ENCODE data around the gene MRPL10. TPM values are rescaled to one million over a fixed set of nuclear protein-coding genes. Genes with fewer than 3 reads are reported as not detected.

The MRPL10 gene
- total and polyA plus RNA-seq, 8 donors = 7.8 to 85.2 (median 31.4) TPM

DNA sequence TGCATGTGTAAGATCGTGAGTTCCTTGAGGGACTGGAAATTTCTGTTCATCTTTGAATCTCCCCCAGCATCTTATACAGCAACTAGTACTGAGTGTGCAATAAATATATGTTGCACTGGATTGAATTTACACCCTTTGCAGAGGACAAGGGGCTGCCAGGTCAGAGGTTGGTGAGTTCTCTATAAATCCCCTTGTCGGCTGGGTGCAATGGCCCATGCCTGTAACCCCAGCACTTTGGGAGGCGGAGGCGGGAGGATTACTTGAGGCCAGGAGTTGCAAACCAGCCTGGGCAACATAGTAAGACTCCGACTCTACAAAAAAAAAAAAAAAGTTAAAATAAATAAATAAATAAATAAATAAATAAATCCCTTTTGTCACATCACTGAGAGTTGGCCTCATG, 29.0 kb upstream of the MRPL10 start:
- intact Hi-C loops (cut with DNase I; ENCODE audit: low total_unique reads) = no loop called here
- no peak for DNase-seq
- no peak overlapping the region for H3K4me3 ChIP-seq
- TF ChIP-seq POLR2A (IDR thresholded peaks at IDR 0.05) (no peak), EP300 (IDR thresholded peaks at IDR 0.05) (no peak), POLR2AphosphoS5 (IDR thresholded peaks at IDR 0.05) (no peak)
- TF ChIP-seq, protein P1, sequence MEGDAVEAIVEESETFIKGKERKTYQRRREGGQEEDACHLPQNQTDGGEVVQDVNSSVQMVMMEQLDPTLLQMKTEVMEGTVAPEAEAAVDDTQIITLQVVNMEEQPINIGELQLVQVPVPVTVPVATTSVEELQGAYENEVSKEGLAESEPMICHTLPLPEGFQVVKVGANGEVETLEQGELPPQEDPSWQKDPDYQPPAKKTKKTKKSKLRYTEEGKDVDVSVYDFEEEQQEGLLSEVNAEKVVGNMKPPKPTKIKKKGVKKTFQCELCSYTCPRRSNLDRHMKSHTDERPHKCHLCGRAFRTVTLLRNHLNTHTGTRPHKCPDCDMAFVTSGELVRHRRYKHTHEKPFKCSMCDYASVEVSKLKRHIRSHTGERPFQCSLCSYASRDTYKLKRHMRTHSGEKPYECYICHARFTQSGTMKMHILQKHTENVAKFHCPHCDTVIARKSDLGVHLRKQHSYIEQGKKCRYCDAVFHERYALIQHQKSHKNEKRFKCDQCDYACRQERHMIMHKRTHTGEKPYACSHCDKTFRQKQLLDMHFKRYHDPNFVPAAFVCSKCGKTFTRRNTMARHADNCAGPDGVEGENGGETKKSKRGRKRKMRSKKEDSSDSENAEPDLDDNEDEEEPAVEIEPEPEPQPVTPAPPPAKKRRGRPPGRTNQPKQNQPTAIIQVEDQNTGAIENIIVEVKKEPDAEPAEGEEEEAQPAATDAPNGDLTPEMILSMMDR (IDR thresholded peaks at IDR 0.05) = no peak
- no peak overlapping the region for H3K27ac ChIP-seq
- no peaks in the 10 kb centered on the region for H3K4me1 ChIP-seq
- no peaks in the 10 kb centered on the region for H3K36me3 ChIP-seq
- peaks cover 3 to 69% (median 23%) of the 10 kb centered on the region in 3 donors for H3K27me3 ChIP-seq
- WGBS, 5 donors = 84 to 93% (median 86%) methylated on average over 5 of the region's 5 CpGs
- H3K9me3 ChIP-seq = no peaks in the 10 kb centered on the region

DNA sequence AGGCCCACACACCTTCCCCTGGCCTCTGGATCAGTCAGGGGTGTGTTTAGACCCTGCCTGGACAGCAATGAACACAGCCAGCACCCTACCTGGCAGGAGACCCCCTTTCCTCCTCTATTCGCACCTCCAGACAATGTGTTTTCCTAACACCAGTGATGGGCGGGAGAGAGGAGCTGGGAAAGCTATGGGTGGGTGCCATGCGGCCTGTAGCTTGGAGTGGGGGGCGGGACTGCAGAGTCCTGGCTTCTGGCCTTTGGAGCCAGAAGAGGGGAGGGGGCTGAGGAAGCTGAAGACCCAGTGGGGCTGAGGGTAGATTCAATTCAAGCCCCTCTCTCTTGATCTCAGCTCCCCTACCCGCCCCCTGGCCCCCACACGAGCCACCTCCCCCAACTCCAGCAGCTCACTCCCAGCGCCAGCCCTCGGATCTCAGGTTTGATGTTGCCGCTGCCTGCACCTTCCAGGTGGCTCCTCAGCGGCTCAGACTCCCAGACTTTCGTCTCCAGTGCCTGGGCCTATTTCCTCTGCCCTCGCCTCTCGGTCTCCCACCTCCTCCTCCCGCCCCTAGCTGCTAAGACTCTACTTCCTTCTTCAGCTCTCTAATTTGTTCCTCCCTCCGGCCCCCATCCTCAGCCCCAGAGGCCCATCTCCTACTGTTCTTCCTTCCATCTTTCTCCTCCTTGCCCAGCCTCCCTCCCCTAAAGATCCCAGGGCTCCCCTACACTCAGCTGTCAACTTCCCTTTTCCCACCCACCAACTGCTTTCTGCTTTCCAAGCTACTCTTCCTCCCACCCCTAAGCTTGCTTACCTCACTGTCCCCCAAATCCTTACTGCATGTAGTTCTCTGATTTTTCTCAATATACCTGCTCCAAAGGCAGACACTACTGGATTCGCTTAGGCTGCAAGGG, 26.5 kb upstream of the MRPL10 start:
- Histone ChIP-seq H3K4me3 (no peak overlapping the region), H3K27ac (no peak overlapping the region), H3K4me1 (no peaks in the 10 kb centered on the region), H3K36me3 (no peaks in the 10 kb centered on the region), H3K9me3 (no peaks in the 10 kb centered on the region), H3K27me3 (peaks cover 16 to 84% (median 48%) of the 10 kb centered on the region in 3 donors)
- intact Hi-C loops (cut with DNase I; ENCODE audit: low total_unique reads) = no loop called here
- no peak for TF ChIP-seq POLR2A (IDR thresholded peaks at IDR 0.05)
- TF ChIP-seq EP300 (IDR thresholded peaks at IDR 0.05) = no peak
- no peak for TF ChIP-seq POLR2AphosphoS5 (IDR thresholded peaks at IDR 0.05)
- TF ChIP-seq, protein P1 (IDR thresholded peaks at IDR 0.05) = no peak
- no peak for DNase-seq
- 68 to 82% (median 72%) methylated on average over 14 to 16 of the region's 16 CpGs for WGBS, 5 donors

DNA sequence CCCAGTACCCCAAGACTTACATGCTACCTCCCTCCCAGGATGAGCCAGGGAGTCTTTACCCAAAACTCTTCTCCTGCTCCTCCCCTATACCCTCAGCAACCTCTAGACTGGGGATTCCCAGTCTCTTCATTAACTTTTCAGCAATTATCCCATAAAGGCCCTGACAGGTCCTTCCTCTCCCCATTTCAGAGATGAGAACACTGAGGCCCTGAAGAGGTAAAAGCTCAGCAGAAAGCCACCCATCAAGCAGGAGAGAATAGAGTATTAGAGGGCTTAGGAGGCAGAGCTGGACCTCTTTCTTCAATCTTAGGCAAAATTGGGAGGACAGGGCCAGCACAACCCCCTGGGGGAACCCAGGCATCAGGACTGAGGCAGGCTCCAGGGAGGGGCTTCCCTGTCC, 25.5 kb upstream of the MRPL10 start:
- no peaks in the 10 kb centered on the region for H3K9me3 ChIP-seq
- peaks cover 20 to 94% (median 58%) of the 10 kb centered on the region in 3 donors for H3K27me3 ChIP-seq
- H3K36me3 ChIP-seq = no peaks in the 10 kb centered on the region
- TF ChIP-seq, protein P1 (IDR thresholded peaks at IDR 0.05) = no peak
- no peak for TF ChIP-seq POLR2AphosphoS5 (IDR thresholded peaks at IDR 0.05)
- TF ChIP-seq POLR2A (IDR thresholded peaks at IDR 0.05) = no peak
- no peak for TF ChIP-seq EP300 (IDR thresholded peaks at IDR 0.05)
- intact Hi-C loops (cut with DNase I; ENCODE audit: low total_unique reads) = no loop called here
- H3K27ac ChIP-seq = no peak overlapping the region
- no peak for DNase-seq
- no peak overlapping the region for H3K4me3 ChIP-seq
- peaks cover under 1 to 6% (median 3%) of the 10 kb centered on the region in 4 donors for H3K4me1 ChIP-seq

DNA sequence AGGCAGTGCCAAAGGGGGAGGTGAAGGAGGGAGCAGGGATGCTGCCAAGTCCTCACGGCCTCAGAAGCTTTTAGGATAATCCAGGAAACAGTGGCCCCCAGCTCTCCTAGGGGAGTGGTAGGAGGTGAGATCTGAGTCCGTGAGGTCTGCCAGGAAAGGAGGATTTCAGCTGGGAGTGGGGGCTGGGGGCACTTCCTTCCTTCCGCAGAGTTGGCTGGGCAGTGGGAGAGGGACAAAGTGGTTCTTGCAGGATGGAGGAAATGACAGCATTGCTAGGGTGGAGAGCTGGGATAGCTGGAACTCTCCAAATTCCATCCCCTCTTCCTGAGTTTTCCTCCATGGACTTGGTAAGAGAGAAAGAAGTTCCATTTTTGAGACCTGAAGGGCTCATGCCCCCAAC, 24.4 kb upstream of the MRPL10 start:
- Histone ChIP-seq H3K36me3 (no peaks in the 10 kb centered on the region), H3K4me3 (no peak overlapping the region), H3K27ac (peak overlapping the region in 1 of 5 donors; percentile 9), H3K4me1 (peaks cover 11 to 17% (median 14%) of the 10 kb centered on the region in 4 donors), H3K9me3 (no peaks in the 10 kb centered on the region), H3K27me3 (peaks cover 20 to 97% (median 69%) of the 10 kb centered on the region in 3 donors)
- WGBS, 5 donors = 19 to 37% (median 35%) methylated on average over 3 of the region's 3 CpGs
- TF ChIP-seq EP300 (IDR thresholded peaks at IDR 0.05) (no peak), POLR2A (IDR thresholded peaks at IDR 0.05) (no peak), POLR2AphosphoS5 (IDR thresholded peaks at IDR 0.05) (no peak)
- TF ChIP-seq, protein P1 (IDR thresholded peaks at IDR 0.05) = no peak
- intact Hi-C loops (cut with DNase I; ENCODE audit: low total_unique reads) = no loop called here
- peak in 1 of 2 donors; percentile 42 for DNase-seq
